ENCODE results near the gene NRDE2. TPM values are rescaled to one million over a fixed set of nuclear protein-coding genes. Genes with fewer than 3 reads are reported as not detected.

The NRDE2 gene
- total RNA-seq, 1 donor from 2014 or later = 19.7 TPM

- H3K27ac Mint-ChIP-seq (ENCODE audit: unreplicated experiment) = no peak overlapping the region
- FAIRE-seq = no peak
- H3K9me3 ChIP-seq (ENCODE audit: insufficient read depth, low read depth, low read length) = no peaks in the 10 kb centered on the region
- H3K36me3 Mint-ChIP-seq (ENCODE audit: low read depth, unreplicated experiment) = no peaks in the 10 kb centered on the region
- no peaks in the 10 kb centered on the region for H3K36me3 ChIP-seq (ENCODE audit: insufficient read depth, low read length)
- no peak for DNase-seq (ENCODE audit: low read depth)
- H3K9me3 Mint-ChIP-seq (ENCODE audit: unreplicated experiment) = peaks cover 5% of the 10 kb centered on the region
- TF ChIP-seq, protein P1, sequence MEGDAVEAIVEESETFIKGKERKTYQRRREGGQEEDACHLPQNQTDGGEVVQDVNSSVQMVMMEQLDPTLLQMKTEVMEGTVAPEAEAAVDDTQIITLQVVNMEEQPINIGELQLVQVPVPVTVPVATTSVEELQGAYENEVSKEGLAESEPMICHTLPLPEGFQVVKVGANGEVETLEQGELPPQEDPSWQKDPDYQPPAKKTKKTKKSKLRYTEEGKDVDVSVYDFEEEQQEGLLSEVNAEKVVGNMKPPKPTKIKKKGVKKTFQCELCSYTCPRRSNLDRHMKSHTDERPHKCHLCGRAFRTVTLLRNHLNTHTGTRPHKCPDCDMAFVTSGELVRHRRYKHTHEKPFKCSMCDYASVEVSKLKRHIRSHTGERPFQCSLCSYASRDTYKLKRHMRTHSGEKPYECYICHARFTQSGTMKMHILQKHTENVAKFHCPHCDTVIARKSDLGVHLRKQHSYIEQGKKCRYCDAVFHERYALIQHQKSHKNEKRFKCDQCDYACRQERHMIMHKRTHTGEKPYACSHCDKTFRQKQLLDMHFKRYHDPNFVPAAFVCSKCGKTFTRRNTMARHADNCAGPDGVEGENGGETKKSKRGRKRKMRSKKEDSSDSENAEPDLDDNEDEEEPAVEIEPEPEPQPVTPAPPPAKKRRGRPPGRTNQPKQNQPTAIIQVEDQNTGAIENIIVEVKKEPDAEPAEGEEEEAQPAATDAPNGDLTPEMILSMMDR (IDR thresholded peaks at IDR 0.05; ENCODE audit: insufficient read depth, low read depth, low read length) = no peak
- TF ChIP-seq EZH2 (IDR thresholded peaks at IDR 0.05; ENCODE audit: insufficient read depth, low read length) = no peak
- no peak overlapping the region for H3K4me3 Mint-ChIP-seq (ENCODE audit: unreplicated experiment)
- peaks cover 14% of the 10 kb centered on the region for H3K27me3 Mint-ChIP-seq (ENCODE audit: low read depth, unreplicated experiment)
- no peak overlapping the region for H3K4me3 ChIP-seq (ENCODE audit: insufficient read depth, low read depth, low read length)
- H3K79me2 ChIP-seq (ENCODE audit: insufficient read depth, low read length) = peaks cover 1% of the 10 kb centered on the region
- H2AFZ ChIP-seq (ENCODE audit: low read depth, low read length) = no peak overlapping the region
- H3K27ac ChIP-seq (ENCODE audit: low read depth, low read length) = no peak overlapping the region
- H3K4me1 ChIP-seq (ENCODE audit: insufficient read depth, low read length) = peaks cover under 1% of the 10 kb centered on the region
- no peak overlapping the region for H3K9ac ChIP-seq (ENCODE audit: low read length)
- H3K4me1 Mint-ChIP-seq (ENCODE audit: low read depth, unreplicated experiment) = no peaks in the 10 kb centered on the region
- H3K4me2 ChIP-seq (ENCODE audit: low read length) = no peak overlapping the region
- no peaks in the 10 kb centered on the region for H4K20me1 ChIP-seq (ENCODE audit: insufficient read depth, low read length)
- H3K27me3 ChIP-seq (ENCODE audit: insufficient read depth, low read length) = peaks cover 16% of the 10 kb centered on the region
Observed at GRCh38 chr14:90336401-90336800, 4.7 kb upstream of the NRDE2 start.

DNA sequence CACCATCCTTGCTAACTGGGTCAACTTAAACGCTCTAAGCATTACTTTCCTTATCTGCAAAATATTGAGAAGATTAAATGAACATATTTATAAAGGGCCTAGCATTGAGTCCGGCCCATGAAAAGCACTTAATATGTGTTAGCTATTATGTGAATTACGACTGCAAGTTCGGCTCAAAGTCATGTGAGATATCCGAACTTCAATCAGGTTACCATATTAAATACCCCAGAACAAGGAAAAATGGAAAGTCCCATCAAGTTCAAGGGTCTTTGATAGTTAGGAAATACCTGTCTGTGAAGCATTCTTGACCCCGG is 487 bp upstream of the NRDE2 start:
- peak overlapping the region; percentile 91 for H3K9ac ChIP-seq (ENCODE audit: low read length)

More for the DNA sequence above, 487 bp upstream of the NRDE2 start:
- peak overlapping the region; percentile 77 for H2AFZ ChIP-seq (ENCODE audit: low read depth, low read length)
- H3K36me3 ChIP-seq (ENCODE audit: insufficient read depth, low read length) = no peaks in the 10 kb centered on the region
- Mint-ChIP-seq H3K4me1 (ENCODE audit: low read depth, unreplicated experiment) (peaks cover 6% of the 10 kb centered on the region), H3K27me3 (ENCODE audit: low read depth, unreplicated experiment) (peaks cover 10% of the 10 kb centered on the region), H3K9me3 (ENCODE audit: unreplicated experiment) (no peaks in the 10 kb centered on the region), H3K36me3 (ENCODE audit: low read depth, unreplicated experiment) (no peaks in the 10 kb centered on the region), H3K27ac (ENCODE audit: unreplicated experiment) (peak overlapping the region; percentile 91), H3K4me3 (ENCODE audit: unreplicated experiment) (peak overlapping the region; percentile 90)
- FAIRE-seq (peak; percentile 49), DNase-seq (ENCODE audit: low read depth) (peak; percentile 3)
- peaks cover 38% of the 10 kb centered on the region for H3K79me2 ChIP-seq (ENCODE audit: insufficient read depth, low read length)
- H3K9me3 ChIP-seq (ENCODE audit: insufficient read depth, low read depth, low read length) = no peaks in the 10 kb centered on the region
- peak overlapping the region; percentile 85 for H3K4me2 ChIP-seq (ENCODE audit: low read length)
- H3K4me3 ChIP-seq (ENCODE audit: insufficient read depth, low read depth, low read length) = peak overlapping the region; percentile 59
- H4K20me1 ChIP-seq (ENCODE audit: insufficient read depth, low read length) = no peaks in the 10 kb centered on the region
- peak overlapping the region; percentile 34 for H3K27ac ChIP-seq (ENCODE audit: low read depth, low read length)
- TF ChIP-seq, protein P1 (IDR thresholded peaks at IDR 0.05; ENCODE audit: insufficient read depth, low read depth, low read length) = no peak
- TF ChIP-seq EZH2 (IDR thresholded peaks at IDR 0.05; ENCODE audit: insufficient read depth, low read length) = no peak
- peaks cover 8% of the 10 kb centered on the region for H3K4me1 ChIP-seq (ENCODE audit: insufficient read depth, low read length)
- H3K27me3 ChIP-seq (ENCODE audit: insufficient read depth, low read length) = peaks cover 7% of the 10 kb centered on the region

All from astrocyte (in vitro differentiated cells and primary cell).